ENCODE measurements around the gene ARID1B.

DNA sequence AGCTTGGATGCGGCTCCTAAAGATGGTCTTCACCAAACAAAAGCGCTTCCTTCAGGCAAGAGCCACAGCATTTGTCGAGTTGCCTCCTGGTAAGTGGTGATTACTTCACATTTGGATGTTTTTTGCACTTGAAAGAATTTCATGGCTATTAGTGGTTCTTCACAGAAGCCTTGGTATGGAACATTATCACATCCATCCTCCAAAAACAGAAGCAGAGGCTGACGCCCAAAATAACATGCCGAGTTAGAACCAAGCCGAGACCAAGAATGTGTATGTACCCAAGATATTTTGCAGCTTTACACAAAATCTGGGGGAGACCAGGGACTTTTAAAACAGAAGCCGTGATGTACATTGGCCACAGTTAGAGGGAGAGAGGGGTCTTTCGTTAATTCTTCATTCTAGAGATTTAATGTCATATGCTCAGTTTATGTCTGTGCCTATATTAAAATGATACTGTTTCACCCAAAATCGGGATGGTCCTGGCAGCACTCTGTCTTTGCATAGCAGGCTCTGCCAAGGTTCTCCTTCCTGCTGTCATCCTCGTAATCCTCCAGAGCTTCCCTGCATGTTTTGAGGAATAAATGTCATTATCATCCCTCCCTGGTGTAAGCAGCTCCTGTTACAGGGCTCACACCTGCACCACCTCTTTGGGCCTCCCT is 436.9 kb downstream of the ARID1B start:
- TF ChIP-seq, protein P1, sequence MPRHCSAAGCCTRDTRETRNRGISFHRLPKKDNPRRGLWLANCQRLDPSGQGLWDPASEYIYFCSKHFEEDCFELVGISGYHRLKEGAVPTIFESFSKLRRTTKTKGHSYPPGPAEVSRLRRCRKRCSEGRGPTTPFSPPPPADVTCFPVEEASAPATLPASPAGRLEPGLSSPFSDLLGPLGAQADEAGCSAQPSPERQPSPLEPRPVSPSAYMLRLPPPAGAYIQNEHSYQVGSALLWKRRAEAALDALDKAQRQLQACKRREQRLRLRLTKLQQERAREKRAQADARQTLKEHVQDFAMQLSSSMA (CRISPR knock-in tag; IDR thresholded peaks at IDR 0.05), result no peak
- TF ChIP-seq ZNF766 (CRISPR knock-in tag; IDR thresholded peaks at IDR 0.05; ENCODE audit: borderline replicate concordance) (no peak), ZNF24 (IDR thresholded peaks at IDR 0.05) (no peak), TGIF2 (CRISPR knock-in tag; IDR thresholded peaks at IDR 0.05) (no peak), POLR2AphosphoS5 (IDR thresholded peaks at IDR 0.05; ENCODE audit: low read depth, low read length) (no peak), ZNF350 (CRISPR knock-in tag; IDR thresholded peaks at IDR 0.05; ENCODE audit: borderline replicate concordance, low read depth) (no peak), NR2F6 (IDR thresholded peaks at IDR 0.05) (no peak), NR2F6 (CRISPR knock-in tag; IDR thresholded peaks at IDR 0.05) (no peak), ZNF10 (CRISPR knock-in tag; IDR thresholded peaks at IDR 0.05; ENCODE audit: borderline replicate concordance, low read depth) (no peak)
- TF ChIP-seq, protein P2, sequence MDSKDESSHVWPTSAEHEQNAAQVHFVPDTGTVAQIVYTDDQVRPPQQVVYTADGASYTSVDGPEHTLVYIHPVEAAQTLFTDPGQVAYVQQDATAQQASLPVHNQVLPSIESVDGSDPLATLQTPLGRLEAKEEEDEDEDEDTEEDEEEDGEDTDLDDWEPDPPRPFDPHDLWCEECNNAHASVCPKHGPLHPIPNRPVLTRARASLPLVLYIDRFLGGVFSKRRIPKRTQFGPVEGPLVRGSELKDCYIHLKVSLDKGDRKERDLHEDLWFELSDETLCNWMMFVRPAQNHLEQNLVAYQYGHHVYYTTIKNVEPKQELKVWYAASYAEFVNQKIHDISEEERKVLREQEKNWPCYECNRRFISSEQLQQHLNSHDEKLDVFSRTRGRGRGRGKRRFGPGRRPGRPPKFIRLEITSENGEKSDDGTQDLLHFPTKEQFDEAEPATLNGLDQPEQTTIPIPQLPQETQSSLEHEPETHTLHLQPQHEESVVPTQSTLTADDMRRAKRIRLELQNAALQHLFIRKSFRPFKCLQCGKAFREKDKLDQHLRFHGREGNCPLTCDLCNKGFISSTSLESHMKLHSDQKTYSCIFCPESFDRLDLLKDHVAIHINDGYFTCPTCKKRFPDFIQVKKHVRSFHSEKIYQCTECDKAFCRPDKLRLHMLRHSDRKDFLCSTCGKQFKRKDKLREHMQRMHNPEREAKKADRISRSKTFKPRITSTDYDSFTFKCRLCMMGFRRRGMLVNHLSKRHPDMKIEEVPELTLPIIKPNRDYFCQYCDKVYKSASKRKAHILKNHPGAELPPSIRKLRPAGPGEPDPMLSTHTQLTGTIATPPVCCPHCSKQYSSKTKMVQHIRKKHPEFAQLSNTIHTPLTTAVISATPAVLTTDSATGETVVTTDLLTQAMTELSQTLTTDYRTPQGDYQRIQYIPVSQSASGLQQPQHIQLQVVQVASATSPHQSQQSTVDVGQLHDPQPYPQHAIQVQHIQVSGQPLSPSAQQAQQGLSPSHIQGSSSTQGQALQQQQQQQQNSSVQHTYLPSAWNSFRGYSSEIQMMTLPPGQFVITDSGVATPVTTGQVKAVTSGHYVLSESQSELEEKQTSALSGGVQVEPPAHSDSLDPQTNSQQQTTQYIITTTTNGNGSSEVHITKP (CRISPR knock-in tag; IDR thresholded peaks at IDR 0.05; ENCODE audit: low read depth), result no peak
- TF ChIP-seq, protein P3, sequence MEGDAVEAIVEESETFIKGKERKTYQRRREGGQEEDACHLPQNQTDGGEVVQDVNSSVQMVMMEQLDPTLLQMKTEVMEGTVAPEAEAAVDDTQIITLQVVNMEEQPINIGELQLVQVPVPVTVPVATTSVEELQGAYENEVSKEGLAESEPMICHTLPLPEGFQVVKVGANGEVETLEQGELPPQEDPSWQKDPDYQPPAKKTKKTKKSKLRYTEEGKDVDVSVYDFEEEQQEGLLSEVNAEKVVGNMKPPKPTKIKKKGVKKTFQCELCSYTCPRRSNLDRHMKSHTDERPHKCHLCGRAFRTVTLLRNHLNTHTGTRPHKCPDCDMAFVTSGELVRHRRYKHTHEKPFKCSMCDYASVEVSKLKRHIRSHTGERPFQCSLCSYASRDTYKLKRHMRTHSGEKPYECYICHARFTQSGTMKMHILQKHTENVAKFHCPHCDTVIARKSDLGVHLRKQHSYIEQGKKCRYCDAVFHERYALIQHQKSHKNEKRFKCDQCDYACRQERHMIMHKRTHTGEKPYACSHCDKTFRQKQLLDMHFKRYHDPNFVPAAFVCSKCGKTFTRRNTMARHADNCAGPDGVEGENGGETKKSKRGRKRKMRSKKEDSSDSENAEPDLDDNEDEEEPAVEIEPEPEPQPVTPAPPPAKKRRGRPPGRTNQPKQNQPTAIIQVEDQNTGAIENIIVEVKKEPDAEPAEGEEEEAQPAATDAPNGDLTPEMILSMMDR (CRISPR knock-in tag; IDR thresholded peaks at IDR 0.05), result no peak
- TF ChIP-seq, protein P4, sequence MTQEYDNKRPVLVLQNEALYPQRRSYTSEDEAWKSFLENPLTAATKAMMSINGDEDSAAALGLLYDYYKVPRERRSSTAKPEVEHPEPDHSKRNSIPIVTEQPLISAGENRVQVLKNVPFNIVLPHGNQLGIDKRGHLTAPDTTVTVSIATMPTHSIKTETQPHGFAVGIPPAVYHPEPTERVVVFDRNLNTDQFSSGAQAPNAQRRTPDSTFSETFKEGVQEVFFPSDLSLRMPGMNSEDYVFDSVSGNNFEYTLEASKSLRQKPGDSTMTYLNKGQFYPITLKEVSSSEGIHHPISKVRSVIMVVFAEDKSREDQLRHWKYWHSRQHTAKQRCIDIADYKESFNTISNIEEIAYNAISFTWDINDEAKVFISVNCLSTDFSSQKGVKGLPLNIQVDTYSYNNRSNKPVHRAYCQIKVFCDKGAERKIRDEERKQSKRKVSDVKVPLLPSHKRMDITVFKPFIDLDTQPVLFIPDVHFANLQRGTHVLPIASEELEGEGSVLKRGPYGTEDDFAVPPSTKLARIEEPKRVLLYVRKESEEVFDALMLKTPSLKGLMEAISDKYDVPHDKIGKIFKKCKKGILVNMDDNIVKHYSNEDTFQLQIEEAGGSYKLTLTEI (CRISPR knock-in tag; conservative IDR thresholded peaks at IDR 0.05), result no peak
- TF ChIP-seq, protein P5, sequence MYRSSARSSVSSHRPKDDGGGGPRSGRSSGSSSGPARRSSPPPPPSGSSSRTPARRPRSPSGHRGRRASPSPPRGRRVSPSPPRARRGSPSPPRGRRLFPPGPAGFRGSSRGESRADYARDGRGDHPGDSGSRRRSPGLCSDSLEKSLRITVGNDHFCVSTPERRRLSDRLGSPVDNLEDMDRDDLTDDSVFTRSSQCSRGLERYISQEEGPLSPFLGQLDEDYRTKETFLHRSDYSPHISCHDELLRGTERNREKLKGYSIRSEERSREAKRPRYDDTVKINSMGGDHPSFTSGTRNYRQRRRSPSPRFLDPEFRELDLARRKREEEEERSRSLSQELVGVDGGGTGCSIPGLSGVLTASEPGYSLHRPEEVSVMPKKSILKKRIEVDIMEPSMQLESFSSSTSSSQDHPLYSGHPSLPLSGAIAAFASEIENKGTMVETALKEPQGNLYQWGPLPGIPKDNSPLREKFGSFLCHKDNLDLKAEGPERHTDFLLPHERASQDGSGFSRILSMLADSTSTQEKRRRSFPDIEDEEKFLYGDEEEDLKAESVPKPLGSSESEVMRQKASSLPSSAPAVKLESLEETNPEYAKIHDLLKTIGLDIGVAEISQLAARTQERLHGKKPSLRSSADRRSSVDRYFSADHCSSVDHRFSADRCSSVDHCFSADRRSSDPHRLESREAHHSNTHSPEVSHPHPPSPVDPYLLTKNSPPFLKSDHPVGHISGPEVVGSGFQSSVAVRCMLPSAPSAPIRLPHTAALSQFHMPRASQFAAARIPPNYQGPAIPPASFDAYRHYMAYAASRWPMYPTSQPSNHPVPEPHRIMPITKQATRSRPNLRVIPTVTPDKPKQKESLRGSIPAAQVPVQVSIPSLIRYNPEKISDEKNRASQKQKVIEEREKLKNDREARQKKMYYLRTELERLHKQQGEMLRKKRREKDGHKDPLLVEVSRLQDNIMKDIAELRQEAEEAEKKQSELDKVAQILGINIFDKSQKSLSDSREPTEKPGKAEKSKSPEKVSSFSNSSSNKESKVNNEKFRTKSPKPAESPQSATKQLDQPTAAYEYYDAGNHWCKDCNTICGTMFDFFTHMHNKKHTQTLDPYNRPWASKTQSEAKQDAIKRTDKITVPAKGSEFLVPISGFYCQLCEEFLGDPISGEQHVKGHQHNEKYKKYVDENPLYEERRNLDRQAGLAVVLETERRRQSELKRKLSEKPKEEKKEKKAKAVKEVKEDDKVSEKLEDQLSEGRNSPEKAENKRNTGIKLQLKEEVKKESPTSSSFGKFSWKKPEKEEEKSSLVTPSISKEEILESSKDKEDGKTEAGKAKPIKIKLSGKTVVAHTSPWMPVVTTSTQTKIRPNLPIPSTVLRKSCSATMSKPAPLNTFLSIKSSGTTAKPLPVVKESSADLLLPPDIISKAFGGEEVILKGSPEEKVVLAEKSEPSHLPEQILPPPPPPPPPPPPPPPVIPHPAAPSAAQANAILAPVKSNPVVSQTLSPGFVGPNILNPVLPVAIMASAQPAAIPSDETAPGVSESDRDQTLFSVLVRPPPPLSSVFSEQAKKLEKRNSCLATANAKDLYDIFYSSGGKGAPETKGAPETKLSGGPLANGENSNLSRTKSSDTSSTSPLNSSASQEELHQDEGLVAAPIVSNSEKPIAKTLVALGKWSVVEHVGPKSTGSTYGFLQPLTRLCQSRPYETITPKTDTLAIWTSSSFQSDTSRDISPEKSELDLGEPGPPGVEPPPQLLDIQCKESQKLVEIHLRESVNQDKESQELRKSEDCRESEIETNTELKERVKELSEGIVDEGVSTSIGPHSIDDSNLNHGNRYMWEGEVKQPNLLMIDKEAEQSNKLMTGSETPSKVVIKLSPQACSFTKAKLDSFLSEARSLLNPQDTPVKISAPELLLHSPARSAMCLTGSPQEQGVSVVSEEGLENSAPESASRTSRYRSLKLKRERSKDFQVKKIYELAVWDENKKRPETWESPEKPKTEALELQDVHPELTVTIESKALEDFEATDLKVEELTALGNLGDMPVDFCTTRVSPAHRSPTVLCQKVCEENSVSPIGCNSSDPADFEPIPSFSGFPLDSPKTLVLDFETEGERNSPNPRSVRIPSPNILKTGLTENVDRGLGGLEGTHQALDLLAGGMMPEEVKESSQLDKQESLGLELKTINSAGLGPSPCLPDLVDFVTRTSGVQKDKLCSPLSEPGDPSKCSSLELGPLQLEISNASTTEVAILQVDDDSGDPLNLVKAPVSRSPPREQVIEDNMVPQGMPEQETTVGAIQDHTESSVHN (CRISPR knock-in tag; IDR thresholded peaks at IDR 0.05), result no peak
- TF ChIP-seq, protein P6, sequence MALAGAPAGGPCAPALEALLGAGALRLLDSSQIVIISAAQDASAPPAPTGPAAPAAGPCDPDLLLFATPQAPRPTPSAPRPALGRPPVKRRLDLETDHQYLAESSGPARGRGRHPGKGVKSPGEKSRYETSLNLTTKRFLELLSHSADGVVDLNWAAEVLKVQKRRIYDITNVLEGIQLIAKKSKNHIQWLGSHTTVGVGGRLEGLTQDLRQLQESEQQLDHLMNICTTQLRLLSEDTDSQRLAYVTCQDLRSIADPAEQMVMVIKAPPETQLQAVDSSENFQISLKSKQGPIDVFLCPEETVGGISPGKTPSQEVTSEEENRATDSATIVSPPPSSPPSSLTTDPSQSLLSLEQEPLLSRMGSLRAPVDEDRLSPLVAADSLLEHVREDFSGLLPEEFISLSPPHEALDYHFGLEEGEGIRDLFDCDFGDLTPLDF (CRISPR knock-in tag; IDR thresholded peaks at IDR 0.05), result no peak
